K562 (cell line): ENCODE data around the gene SMIM35. TPM values are rescaled to one million over a fixed set of nuclear protein-coding genes. Genes with fewer than 3 reads are reported as not detected.

ENCODE experiments used
- ARID1B ChIP-seq: fragments of 450-650 bp; IDR thresholded peaks from 2 replicates; pipeline ENCODE4 v1.6.1; 2016; ENCODE audit warnings: antibody characterized with exemption, mild to moderate bottlenecking, inconsistent platforms
- CBX3 ChIP-seq, 2 experiments: IDR thresholded peaks; 1 replicate in 1 of 2; 2 replicates in 1 of 2; pipeline ENCODE4 v1.6.1; 2012; ENCODE audit warnings: inconsistent platforms in 2 of 2, low read length in 2 of 2, borderline replicate concordance in 1 of 2, control low read depth in 1 of 2
- EZH2 ChIP-seq: IDR thresholded peaks from 2 replicates; pipeline ENCODE4 v1.6.1; 2012; ENCODE audit warnings: low read depth, mild to moderate bottlenecking, inconsistent platforms, low read length, borderline replicate concordance
- FOXK1 ChIP-seq: sonication (generic); formaldehyde crosslinking; IDR thresholded peaks from 2 replicates; pipeline ENCODE4 v1.8.0; 2022; ENCODE audit warnings: missing genetic modification reagents, mild to moderate bottlenecking, borderline replicate concordance
- NCOA6 ChIP-seq: fragments of 450-650 bp; IDR thresholded peaks from 2 replicates; pipeline ENCODE4 v1.6.1; 2017; ENCODE audit warnings: mild to moderate bottlenecking
- NFATC3 ChIP-seq: fragments of 450-650 bp; IDR thresholded peaks from 2 replicates; pipeline ENCODE4 v1.6.1; 2017; ENCODE audit warnings: mild to moderate bottlenecking
- RCOR1 ChIP-seq, 2 experiments: IDR thresholded peaks; 2 replicates each; pipeline ENCODE4 v1.6.1; 2012; ENCODE audit warnings: low read depth in 2 of 2, low read length in 2 of 2, borderline replicate concordance in 1 of 2, improper control_type of control experiment in 1 of 2
- RFX1 ChIP-seq: fragments of 450-650 bp; IDR thresholded peaks from 2 replicates; pipeline ENCODE4 v1.6.1; 2016; ENCODE audit warnings: mild to moderate bottlenecking, moderate library complexity
- ZFX ChIP-seq: sonication (generic); formaldehyde crosslinking; IDR thresholded peaks from 2 replicates; pipeline ENCODE4 v1.8.0; 2022; ENCODE audit warnings: mild to moderate bottlenecking, missing genetic modification reagents, moderate library complexity
- ZNF3 ChIP-seq: fragments of 250-450 bp; sonication (Bioruptor Pico); IDR thresholded peaks from 2 replicates; pipeline ENCODE4 v1.5.0; 2021; ENCODE audit warnings: mild to moderate bottlenecking, moderate library complexity
- ZSCAN32 ChIP-seq: fragments of 450-650 bp; formaldehyde crosslinking; IDR thresholded peaks from 2 replicates; pipeline ENCODE4 v1.4.0; 2020; ENCODE audit warnings: mild to moderate bottlenecking, moderate library complexity
- polyA plus RNA-seq, 8 experiments: library from polyadenylated mRNA; depleted of rRNA in 4 of 8; stranded (reverse) in 5 of 8; unstranded in 3 of 8; fragments of >200 nt; fragmentation: Nextera tagmentation in 2 of 8; fragmentation: Illumina TruSeq in 1 of 8; extraction: Ambion mirVana in 2 of 8; extraction: Trizol in 1 of 8; gene quantifications; 2 replicates each; pipeline versions ENCODE4 v1.2.1 to v1.2.3, GENCODE V29; 2011 to 2014; ENCODE audit warnings: inconsistent platforms in 1 of 8, missing spikeins in 1 of 8
- total RNA-seq, 7 experiments: library from RNA; depleted of rRNA in 6 of 7; stranded (reverse); fragments of >200 nt in 6 of 7; fragmentation: Illumina TruSeq in 2 of 7; extraction: Trizol in 2 of 7; gene quantifications; 2 replicates each; pipeline versions ENCODE4 v1.2.1 to v1.2.3, GENCODE V29; 2011 to 2021; ENCODE audit warnings: low replicate concordance in 1 of 7
- TF ChIP-seq, protein P1 (sequence below): fragments of 450-650 bp; IDR thresholded peaks from 2 replicates; pipeline ENCODE4 v1.6.1; 2016; ENCODE audit warnings: low read depth
- TF ChIP-seq, protein P2 (sequence below), 2 experiments: fragments of 450-650 bp in 1 of 2; sonication (generic) in 1 of 2; formaldehyde crosslinking; conservative IDR thresholded peaks; 2 replicates each; pipeline versions ENCODE4 v1.4.0 to v1.8.1; 2020 to 2022; ENCODE audit warnings: mild to moderate bottlenecking in 1 of 2, missing genetic modification reagents in 1 of 2
- TF ChIP-seq, protein P3 (sequence below): fragments of 450-650 bp; formaldehyde crosslinking; IDR thresholded peaks from 2 replicates; pipeline ENCODE4 v1.4.0; 2022; ENCODE audit warnings: missing genetic modification characterization
- TF ChIP-seq, protein P4 (sequence below): fragments of 450-650 bp; IDR thresholded peaks from 2 replicates; pipeline ENCODE4 v1.6.1; 2016; ENCODE audit warnings: mild to moderate bottlenecking

Gene SMIM35
- total and polyA plus RNA-seq, 9 of the 15 experiments (the other 6 are each of a cell fraction or from before 2014, with no cell fraction given), result 0.03 TPM; not detected in 7

DNA sequence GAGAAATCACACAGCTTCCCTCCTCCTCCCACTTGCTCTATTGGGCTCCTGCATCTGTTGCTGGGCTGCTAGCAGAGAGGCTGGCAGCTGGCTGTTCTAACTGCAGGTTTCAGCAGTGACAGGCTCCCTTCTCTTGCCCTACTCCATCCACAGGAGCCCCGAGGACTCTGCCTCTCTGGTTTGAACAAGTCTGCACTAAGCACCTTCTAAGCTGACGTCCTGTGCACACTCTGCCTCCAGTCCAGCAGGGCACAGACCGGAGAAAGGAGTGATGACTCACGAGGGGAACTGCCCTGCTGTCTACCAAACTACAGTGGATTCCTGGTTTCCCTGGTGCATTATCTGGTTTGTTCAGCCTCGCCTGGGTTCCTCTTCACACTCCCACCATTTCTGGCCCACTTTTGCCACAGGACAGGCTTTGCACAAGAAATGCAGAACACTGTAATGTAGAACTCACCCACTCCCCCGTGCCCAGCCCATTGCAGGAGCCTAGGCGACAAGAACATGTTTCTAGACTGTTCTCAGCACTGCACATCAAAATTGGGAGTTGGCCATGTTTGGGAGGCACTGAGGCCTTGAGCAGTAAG is 74.6 kb downstream of the SMIM35 start (continued):
- TF ChIP-seq NCOA6, result no peak
- TF ChIP-seq, protein P1, sequence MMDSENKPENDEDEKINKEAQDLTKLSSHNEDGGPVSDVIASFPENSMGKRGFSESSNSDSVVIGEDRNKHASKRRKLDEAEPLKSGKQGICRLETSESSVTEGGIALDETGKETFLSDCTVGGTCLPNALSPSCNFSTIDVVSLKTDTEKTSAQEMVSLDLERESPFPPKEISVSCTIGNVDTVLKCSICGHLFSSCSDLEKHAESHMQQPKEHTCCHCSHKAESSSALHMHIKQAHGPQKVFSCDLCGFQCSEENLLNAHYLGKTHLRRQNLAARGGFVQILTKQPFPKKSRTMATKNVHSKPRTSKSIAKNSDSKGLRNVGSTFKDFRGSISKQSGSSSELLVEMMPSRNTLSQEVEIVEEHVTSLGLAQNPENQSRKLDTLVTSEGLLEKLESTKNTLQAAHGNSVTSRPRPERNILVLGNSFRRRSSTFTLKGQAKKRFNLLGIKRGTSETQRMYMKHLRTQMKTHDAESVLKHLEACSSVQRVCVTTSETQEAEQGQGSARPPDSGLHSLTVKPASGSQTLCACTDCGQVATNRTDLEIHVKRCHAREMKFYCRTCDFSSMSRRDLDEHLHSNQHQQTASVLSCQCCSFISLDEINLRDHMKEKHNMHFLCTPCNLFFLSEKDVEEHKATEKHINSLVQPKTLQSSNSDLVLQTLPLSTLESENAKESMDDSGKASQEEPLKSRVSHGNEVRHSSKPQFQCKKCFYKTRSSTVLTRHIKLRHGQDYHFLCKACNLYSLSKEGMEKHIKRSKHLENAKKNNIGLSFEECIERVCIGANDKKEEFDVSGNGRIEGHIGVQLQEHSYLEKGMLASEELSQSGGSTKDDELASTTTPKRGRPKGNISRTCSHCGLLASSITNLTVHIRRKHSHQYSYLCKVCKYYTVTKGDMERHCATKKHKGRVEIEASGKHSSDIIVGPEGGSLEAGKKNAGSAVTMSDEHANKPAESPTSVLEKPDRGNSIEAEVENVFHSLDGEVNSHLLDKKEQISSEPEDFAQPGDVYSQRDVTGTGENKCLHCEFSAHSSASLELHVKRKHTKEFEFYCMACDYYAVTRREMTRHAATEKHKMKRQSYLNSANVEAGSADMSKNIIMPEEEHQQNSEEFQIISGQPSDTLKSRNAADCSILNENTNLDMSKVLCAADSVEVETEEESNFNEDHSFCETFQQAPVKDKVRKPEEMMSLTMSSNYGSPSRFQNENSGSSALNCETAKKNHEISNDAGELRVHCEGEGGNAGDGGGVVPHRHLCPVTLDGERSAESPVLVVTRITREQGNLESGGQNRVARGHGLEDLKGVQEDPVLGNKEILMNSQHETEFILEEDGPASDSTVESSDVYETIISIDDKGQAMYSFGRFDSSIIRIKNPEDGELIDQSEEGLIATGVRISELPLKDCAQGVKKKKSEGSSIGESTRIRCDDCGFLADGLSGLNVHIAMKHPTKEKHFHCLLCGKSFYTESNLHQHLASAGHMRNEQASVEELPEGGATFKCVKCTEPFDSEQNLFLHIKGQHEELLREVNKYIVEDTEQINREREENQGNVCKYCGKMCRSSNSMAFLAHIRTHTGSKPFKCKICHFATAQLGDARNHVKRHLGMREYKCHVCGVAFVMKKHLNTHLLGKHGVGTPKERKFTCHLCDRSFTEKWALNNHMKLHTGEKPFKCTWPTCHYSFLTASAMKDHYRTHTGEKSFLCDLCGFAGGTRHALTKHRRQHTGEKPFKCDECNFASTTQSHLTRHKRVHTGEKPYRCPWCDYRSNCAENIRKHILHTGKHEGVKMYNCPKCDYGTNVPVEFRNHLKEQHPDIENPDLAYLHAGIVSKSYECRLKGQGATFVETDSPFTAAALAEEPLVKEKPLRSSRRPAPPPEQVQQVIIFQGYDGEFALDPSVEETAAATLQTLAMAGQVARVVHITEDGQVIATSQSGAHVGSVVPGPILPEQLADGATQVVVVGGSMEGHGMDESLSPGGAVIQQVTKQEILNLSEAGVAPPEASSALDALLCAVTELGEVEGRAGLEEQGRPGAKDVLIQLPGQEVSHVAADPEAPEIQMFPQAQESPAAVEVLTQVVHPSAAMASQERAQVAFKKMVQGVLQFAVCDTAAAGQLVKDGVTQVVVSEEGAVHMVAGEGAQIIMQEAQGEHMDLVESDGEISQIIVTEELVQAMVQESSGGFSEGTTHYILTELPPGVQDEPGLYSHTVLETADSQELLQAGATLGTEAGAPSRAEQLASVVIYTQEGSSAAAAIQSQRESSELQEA, result no peak
- no peak; a peak in 1 of 3 replicates for TF ChIP-seq CBX3 (IDR thresholded peaks at IDR 0.05; ENCODE audit: borderline replicate concordance in 1 of 2, low read length in 2 of 2)
- no peak for TF ChIP-seq ZFX (CRISPR knock-in tag)
- no peak for TF ChIP-seq ZSCAN32 (CRISPR knock-in tag)
- TF ChIP-seq ARID1B, result peak; percentile 92
- TF ChIP-seq ZNF3 (CRISPR knock-in tag), result no peak
- TF ChIP-seq, protein P2, sequence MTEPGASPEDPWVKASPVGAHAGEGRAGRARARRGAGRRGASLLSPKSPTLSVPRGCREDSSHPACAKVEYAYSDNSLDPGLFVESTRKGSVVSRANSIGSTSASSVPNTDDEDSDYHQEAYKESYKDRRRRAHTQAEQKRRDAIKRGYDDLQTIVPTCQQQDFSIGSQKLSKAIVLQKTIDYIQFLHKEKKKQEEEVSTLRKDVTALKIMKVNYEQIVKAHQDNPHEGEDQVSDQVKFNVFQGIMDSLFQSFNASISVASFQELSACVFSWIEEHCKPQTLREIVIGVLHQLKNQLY (CRISPR knock-in tag; conservative IDR thresholded peaks at IDR 0.05), result no peak
- TF ChIP-seq, protein P3, sequence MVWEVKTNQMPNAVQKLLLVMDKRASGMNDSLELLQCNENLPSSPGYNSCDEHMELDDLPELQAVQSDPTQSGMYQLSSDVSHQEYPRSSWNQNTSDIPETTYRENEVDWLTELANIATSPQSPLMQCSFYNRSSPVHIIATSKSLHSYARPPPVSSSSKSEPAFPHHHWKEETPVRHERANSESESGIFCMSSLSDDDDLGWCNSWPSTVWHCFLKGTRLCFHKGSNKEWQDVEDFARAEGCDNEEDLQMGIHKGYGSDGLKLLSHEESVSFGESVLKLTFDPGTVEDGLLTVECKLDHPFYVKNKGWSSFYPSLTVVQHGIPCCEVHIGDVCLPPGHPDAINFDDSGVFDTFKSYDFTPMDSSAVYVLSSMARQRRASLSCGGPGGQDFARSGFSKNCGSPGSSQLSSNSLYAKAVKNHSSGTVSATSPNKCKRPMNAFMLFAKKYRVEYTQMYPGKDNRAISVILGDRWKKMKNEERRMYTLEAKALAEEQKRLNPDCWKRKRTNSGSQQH (CRISPR knock-in tag), result no peak
- TF ChIP-seq EZH2, result no peak
- no peak; the same call in 1 of the 2 replicates for TF ChIP-seq RFX1
- no peak for TF ChIP-seq FOXK1 (CRISPR knock-in tag)
- TF ChIP-seq, protein P4, sequence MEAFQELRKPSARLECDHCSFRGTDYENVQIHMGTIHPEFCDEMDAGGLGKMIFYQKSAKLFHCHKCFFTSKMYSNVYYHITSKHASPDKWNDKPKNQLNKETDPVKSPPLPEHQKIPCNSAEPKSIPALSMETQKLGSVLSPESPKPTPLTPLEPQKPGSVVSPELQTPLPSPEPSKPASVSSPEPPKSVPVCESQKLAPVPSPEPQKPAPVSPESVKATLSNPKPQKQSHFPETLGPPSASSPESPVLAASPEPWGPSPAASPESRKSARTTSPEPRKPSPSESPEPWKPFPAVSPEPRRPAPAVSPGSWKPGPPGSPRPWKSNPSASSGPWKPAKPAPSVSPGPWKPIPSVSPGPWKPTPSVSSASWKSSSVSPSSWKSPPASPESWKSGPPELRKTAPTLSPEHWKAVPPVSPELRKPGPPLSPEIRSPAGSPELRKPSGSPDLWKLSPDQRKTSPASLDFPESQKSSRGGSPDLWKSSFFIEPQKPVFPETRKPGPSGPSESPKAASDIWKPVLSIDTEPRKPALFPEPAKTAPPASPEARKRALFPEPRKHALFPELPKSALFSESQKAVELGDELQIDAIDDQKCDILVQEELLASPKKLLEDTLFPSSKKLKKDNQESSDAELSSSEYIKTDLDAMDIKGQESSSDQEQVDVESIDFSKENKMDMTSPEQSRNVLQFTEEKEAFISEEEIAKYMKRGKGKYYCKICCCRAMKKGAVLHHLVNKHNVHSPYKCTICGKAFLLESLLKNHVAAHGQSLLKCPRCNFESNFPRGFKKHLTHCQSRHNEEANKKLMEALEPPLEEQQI, result no peak
- no peak for TF ChIP-seq RCOR1 (IDR thresholded peaks at IDR 0.05; ENCODE audit: borderline replicate concordance in 1 of 2, low read depth in 2 of 2, low read length in 2 of 2)
- TF ChIP-seq NFATC3, result no peak
